ENCODE results near the gene ZBTB38. TPM values are rescaled to one million over a fixed set of nuclear protein-coding genes. Genes with fewer than 3 reads are reported as not detected.

The ZBTB38 gene
- total RNA-seq, 1 donor from 2014 or later = 25.8 TPM

GRCh38 chr3:141331377-141332318 is 36.7 kb upstream of the ZBTB38 start:
- peak overlapping the region; percentile 49 for H3K27ac Mint-ChIP-seq
- DNase-seq (ENCODE audit: low spot score, unreplicated experiment) = no peak
- no peaks in the 10 kb centered on the region for H3K9me3 Mint-ChIP-seq (ENCODE audit: low read depth)
- peaks cover 47% of the 10 kb centered on the region for H3K4me1 Mint-ChIP-seq (ENCODE audit: low read depth)
- no peak overlapping the region for H3K4me3 Mint-ChIP-seq (ENCODE audit: low read depth)
- H3K36me3 Mint-ChIP-seq (ENCODE audit: insufficient read depth) = no peaks in the 10 kb centered on the region
- peaks cover 28% of the 10 kb centered on the region for H3K27me3 Mint-ChIP-seq
- no peak for TF ChIP-seq CTCF (IDR thresholded peaks at IDR 0.05; ENCODE audit: unreplicated experiment)

DNA sequence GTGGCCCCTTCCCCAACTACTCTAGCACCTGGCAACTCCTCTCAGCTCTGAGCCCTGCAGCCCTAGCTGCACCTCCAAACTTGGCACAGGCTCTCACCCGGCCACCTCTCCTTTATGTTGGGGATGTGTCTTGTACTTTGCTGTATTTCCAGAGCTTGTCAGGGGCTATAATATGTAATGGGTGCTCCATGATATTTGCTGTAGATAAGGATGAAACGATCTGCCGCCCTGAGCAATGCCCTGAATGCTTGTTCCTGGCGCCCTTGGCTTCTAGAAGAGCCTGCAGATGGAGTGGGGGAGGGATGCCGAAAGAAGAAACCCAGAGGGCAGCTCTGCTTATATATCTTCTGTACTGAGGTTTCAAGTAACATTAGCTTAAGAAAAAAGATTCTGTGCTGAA is 35.9 kb upstream of the ZBTB38 start:
- H3K36me3 Mint-ChIP-seq (ENCODE audit: insufficient read depth) = no peaks in the 10 kb centered on the region
- no peak overlapping the region for H3K27ac Mint-ChIP-seq
- peaks cover 46% of the 10 kb centered on the region for H3K4me1 Mint-ChIP-seq (ENCODE audit: low read depth)
- no peak for TF ChIP-seq CTCF (IDR thresholded peaks at IDR 0.05; ENCODE audit: unreplicated experiment)
- peaks cover 28% of the 10 kb centered on the region for H3K27me3 Mint-ChIP-seq
- no peak overlapping the region for H3K4me3 Mint-ChIP-seq (ENCODE audit: low read depth)
- no peak for DNase-seq (ENCODE audit: low spot score, unreplicated experiment)
- no peaks in the 10 kb centered on the region for H3K9me3 Mint-ChIP-seq (ENCODE audit: low read depth)

DNA sequence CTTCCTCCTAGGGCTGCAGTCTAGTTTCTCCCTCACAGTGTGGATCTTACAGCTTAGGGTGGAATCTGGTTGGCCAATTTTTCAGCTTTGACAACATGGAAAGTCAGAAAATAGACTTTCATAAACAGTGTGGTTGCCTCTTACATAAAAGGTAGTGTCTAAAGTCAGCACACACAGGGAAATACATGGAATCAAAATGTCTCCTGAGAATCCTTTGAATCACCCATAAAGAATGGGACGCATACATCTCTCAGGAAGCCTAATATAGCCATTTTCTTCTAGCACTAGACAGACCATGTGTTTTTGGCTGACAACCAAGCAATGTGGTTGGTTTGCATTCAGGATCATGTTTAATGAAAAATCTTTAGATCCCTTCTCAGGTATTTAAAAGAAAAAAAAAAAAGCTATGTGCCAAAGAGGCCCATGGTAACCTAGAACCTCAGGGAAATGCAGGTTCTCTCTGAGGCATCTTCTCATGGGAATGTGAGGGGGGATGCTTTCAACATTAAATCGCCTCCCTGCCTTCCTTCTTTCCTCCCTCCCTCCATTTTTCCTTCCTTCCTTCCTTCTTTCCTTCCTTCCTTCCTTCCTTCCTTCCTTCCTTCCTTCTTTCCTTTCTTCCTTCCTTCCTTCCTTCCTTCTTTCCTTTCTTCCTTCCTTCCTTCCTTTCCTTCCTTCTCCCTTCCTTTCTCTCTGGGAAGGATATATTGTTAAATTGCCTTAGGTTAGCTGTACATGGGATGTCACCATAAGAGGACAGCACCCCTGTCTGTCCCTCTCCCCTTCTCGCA is 34.3 kb upstream of the ZBTB38 start:
- Mint-ChIP-seq H3K9me3 (ENCODE audit: low read depth) (peaks cover 10% of the 10 kb centered on the region), H3K4me1 (ENCODE audit: low read depth) (peaks cover 38% of the 10 kb centered on the region), H3K27me3 (peaks cover 17% of the 10 kb centered on the region), H3K4me3 (ENCODE audit: low read depth) (no peak overlapping the region), H3K27ac (no peak overlapping the region), H3K36me3 (ENCODE audit: insufficient read depth) (peaks cover 2% of the 10 kb centered on the region)
- TF ChIP-seq CTCF (IDR thresholded peaks at IDR 0.05; ENCODE audit: unreplicated experiment) = no peak
- DNase-seq (ENCODE audit: low spot score, unreplicated experiment) = no peak

DNA sequence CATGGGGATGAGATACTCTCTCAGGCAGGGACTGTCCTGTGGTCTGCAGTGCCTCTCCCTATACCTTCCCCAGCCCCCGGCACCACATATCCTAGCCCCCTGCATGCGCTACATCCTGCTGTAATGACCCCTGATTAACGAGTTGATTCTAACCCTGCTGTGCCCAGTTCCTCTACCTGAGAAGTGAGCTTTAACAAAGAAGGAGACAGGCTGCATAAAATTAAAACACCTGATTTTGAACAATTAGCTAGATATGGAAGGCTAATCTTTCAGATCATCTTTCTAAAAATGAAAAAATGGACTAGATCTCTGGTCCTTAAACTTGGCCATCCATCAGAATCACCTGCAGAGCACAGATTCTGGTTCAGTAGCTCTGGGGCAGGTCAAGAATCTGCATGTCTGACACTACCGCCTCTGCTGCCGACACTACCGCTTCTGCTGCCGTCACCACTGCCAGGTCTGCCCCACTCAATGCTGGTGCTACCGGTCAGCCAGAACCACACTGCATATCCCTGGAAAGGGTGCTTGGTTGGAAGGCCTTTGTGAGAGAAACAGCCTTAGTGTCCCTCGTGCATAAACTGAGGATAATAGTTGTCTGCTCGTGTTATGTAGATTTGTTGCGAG is 33.6 kb upstream of the ZBTB38 start:
- Mint-ChIP-seq H3K4me3 (ENCODE audit: low read depth) (no peak overlapping the region), H3K27ac (no peak overlapping the region), H3K4me1 (ENCODE audit: low read depth) (peaks cover 38% of the 10 kb centered on the region), H3K27me3 (peaks cover 13% of the 10 kb centered on the region), H3K36me3 (ENCODE audit: insufficient read depth) (peaks cover 2% of the 10 kb centered on the region), H3K9me3 (ENCODE audit: low read depth) (peaks cover 12% of the 10 kb centered on the region)
- no peak for TF ChIP-seq CTCF (IDR thresholded peaks at IDR 0.05; ENCODE audit: unreplicated experiment)
- no peak for DNase-seq (ENCODE audit: low spot score, unreplicated experiment)

DNA sequence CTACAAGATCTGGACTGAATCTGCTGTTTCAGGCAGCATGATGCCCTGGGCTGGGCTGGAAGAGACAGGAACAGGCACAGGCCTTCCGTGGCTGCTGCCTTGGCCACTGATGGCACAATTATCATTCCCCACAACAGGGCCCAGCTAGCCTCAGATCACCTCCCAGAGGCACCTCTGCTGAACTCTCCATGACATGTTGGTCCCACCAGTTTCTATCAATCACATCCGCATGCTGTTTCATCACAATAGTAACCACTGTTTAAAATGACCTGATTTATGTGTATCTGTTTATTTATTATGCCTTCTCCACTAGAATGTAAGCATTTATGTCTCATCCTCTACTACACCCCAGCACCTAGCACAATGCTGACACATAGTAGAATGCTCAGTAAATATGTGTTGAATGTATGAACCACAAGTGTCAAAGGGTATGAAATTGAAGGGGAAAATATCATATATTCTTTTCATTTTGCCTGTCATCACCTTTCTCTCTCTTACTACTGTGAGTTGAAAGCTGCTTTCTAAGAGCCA is 32.7 kb upstream of the ZBTB38 start:
- peaks cover 16% of the 10 kb centered on the region for H3K9me3 Mint-ChIP-seq (ENCODE audit: low read depth)
- DNase-seq (ENCODE audit: low spot score, unreplicated experiment) = no peak
- no peak overlapping the region for H3K4me3 Mint-ChIP-seq (ENCODE audit: low read depth)
- TF ChIP-seq CTCF (IDR thresholded peaks at IDR 0.05; ENCODE audit: unreplicated experiment) = no peak
- H3K27me3 Mint-ChIP-seq = peaks cover 13% of the 10 kb centered on the region
- peaks cover 38% of the 10 kb centered on the region for H3K4me1 Mint-ChIP-seq (ENCODE audit: low read depth)
- peaks cover 2% of the 10 kb centered on the region for H3K36me3 Mint-ChIP-seq (ENCODE audit: insufficient read depth)
- H3K27ac Mint-ChIP-seq = no peak overlapping the region

Data from progenitor cell of endocrine pancreas (in vitro differentiated cells).